ENCODE data around the gene PRKAG1. TPM values are rescaled to one million over a fixed set of nuclear protein-coding genes. Genes with fewer than 3 reads are reported as not detected.

Gene PRKAG1
- total RNA-seq, 1 experiment from 2014 or later: 80.3 TPM

GRCh38 chr12:48995086-48995879, 23.3 kb downstream of the PRKAG1 start:
- no peaks in the 10 kb centered on the region for H3K9me3 Mint-ChIP-seq (ENCODE audit: unreplicated experiment)
- ChIA-PET POLR2A (interaction anchor here (1.7 kb wide), 1 partner anchor 142 kb away, joined by 5 read pairs; no protein-coding TSS in a partner anchor), CTCF (interaction anchor here (0.6 to 2.7 kb wide), 18 partner anchors 10 to 676 kb away, joined by 3 to 21 read pairs (median 4); partner anchors contain the start of genes DDX23, RND1 and WNT1)
- peaks cover 11% of the 10 kb centered on the region for H3K4me1 Mint-ChIP-seq (ENCODE audit: insufficient read depth, unreplicated experiment)
- BruUV-seq (replicated peaks): no TSS peak
- peak overlapping the region; percentile 71 for H3K4me3 Mint-ChIP-seq (ENCODE audit: unreplicated experiment)
- H3K27me3 Mint-ChIP-seq (ENCODE audit: insufficient read depth, unreplicated experiment): peaks cover 3% of the 10 kb centered on the region
- peak; percentile 85 for TF ChIP-seq CTCF (IDR thresholded peaks at IDR 0.05; ENCODE audit: unreplicated experiment)
- intact Hi-C loops (cut with micrococcal nuclease): loop anchor here (1.0 to 10.0 kb wide), 4 partner anchors 30 to 142 kb away; no protein-coding TSS in a partner anchor
- DNase-seq (ENCODE audit: unreplicated experiment): peak; percentile 80
- no peaks in the 10 kb centered on the region for H3K36me3 Mint-ChIP-seq (ENCODE audit: insufficient read depth, unreplicated experiment)
- H3K27ac Mint-ChIP-seq (ENCODE audit: low read depth, unreplicated experiment): no peak overlapping the region

GRCh38 chr12:48994224-48995085, 24.1 kb downstream of the PRKAG1 start:
- H3K4me1 Mint-ChIP-seq (ENCODE audit: insufficient read depth, unreplicated experiment): peaks cover 2% of the 10 kb centered on the region
- POLR2A ChIA-PET: no interaction called here
- no peak for DNase-seq (ENCODE audit: unreplicated experiment)
- CTCF ChIA-PET: interaction anchor here (0.7 to 2.7 kb wide), 13 partner anchors 11 to 677 kb away, joined by 3 to 21 read pairs (median 4); partner anchors contain the start of genes DDX23 and WNT1
- no peak overlapping the region for H3K27ac Mint-ChIP-seq (ENCODE audit: low read depth, unreplicated experiment)
- no peak overlapping the region for H3K4me3 Mint-ChIP-seq (ENCODE audit: unreplicated experiment)
- intact Hi-C loops (cut with micrococcal nuclease): loop anchor here (1.0 to 10.0 kb wide), 4 partner anchors 30 to 141 kb away; no protein-coding TSS in a partner anchor
- no peak for TF ChIP-seq CTCF (IDR thresholded peaks at IDR 0.05; ENCODE audit: unreplicated experiment)
- H3K9me3 Mint-ChIP-seq (ENCODE audit: unreplicated experiment): no peaks in the 10 kb centered on the region
- no TSS peak for BruUV-seq (replicated peaks)
- H3K36me3 Mint-ChIP-seq (ENCODE audit: insufficient read depth, unreplicated experiment): no peaks in the 10 kb centered on the region
- H3K27me3 Mint-ChIP-seq (ENCODE audit: insufficient read depth, unreplicated experiment): peaks cover 12% of the 10 kb centered on the region

- POLR2A ChIA-PET: interaction anchor here (1.8 kb wide), 1 partner anchor 141 kb away, joined by 10 read pairs; the partner anchor contains the start of gene DDX23
- DNase-seq (ENCODE audit: unreplicated experiment): no peak
- intact Hi-C loops (cut with micrococcal nuclease): loop anchor here (2.0 to 10.0 kb wide), 2 partner anchors 29 to 99 kb away; no protein-coding TSS in a partner anchor
- TF ChIP-seq CTCF (IDR thresholded peaks at IDR 0.05; ENCODE audit: unreplicated experiment): no peak
- Mint-ChIP-seq H3K27ac (ENCODE audit: low read depth, unreplicated experiment) (no peak overlapping the region), H3K27me3 (ENCODE audit: insufficient read depth, unreplicated experiment) (peaks cover 18% of the 10 kb centered on the region), H3K9me3 (ENCODE audit: unreplicated experiment) (no peaks in the 10 kb centered on the region), H3K36me3 (ENCODE audit: insufficient read depth, unreplicated experiment) (no peaks in the 10 kb centered on the region), H3K4me1 (ENCODE audit: insufficient read depth, unreplicated experiment) (no peaks in the 10 kb centered on the region), H3K4me3 (ENCODE audit: unreplicated experiment) (no peak overlapping the region)
- CTCF ChIA-PET: interaction anchor here (0.6 to 2.7 kb wide), 7 partner anchors 16 to 141 kb away, joined by 3 to 21 read pairs (median 5); partner anchors contain the start of genes DDX23 and WNT1
- BruUV-seq (replicated peaks): no TSS peak
Measured at GRCh38 chr12:48993787-48994186, 24.8 kb downstream of the PRKAG1 start.

All from MCF 10A (cell line).